Endothelial cell of umbilical vein (primary cell): ENCODE data around the gene ELF4.

Experiments
- EZH2 ChIP-seq: IDR thresholded peaks from 2 replicates; pipeline ENCODE4 v1.6.1; 2012; ENCODE audit warnings: borderline replicate concordance, low read depth, mild to moderate bottlenecking, moderate library complexity, low read length, inconsistent platforms; ENCODE audit not compliant: severe bottlenecking
- FOS ChIP-seq: IDR thresholded peaks from 2 replicates; pipeline ENCODE4 v1.6.1; 2011; ENCODE audit warnings: mild to moderate bottlenecking, low read length, moderate library complexity, borderline replicate concordance; ENCODE audit not compliant: insufficient read depth
- GATA2 ChIP-seq: IDR thresholded peaks from 2 replicates; pipeline ENCODE4 v1.7.0; 2011; ENCODE audit warnings: low read depth, mild to moderate bottlenecking, moderate library complexity, mixed read lengths, low read length; ENCODE audit not compliant: insufficient read length, insufficient read depth
- JUN ChIP-seq: IDR thresholded peaks from 2 replicates; pipeline ENCODE4 v1.6.1; 2011; ENCODE audit warnings: borderline replicate concordance, low read depth; ENCODE audit not compliant: insufficient read length, insufficient read depth
- MAX ChIP-seq: IDR thresholded peaks from 2 replicates; pipeline ENCODE4 v1.6.1; 2011; ENCODE audit not compliant: insufficient read depth, insufficient read length
- MYC ChIP-seq: IDR thresholded peaks from one replicate; pipeline ENCODE4 v1.6.1; 2011; ENCODE audit warnings: mild to moderate bottlenecking, low read depth, low read length
- POLR2A ChIP-seq: IDR thresholded peaks from 2 replicates; pipeline ENCODE4 v1.6.1; 2012; ENCODE audit warnings: low read depth, mild to moderate bottlenecking, control low read depth, low read length
- POLR2AphosphoS5 ChIP-seq: IDR thresholded peaks from 2 replicates; pipeline ENCODE4 v1.6.1; 2012; ENCODE audit warnings: low read depth, mild to moderate bottlenecking, control low read depth, low read length, moderate library complexity; ENCODE audit not compliant: insufficient read depth
- TF ChIP-seq, protein P1 (sequence below), 2 donors: IDR thresholded peaks; 1 replicate in 1 of 2; 2 replicates in 1 of 2; pipeline ENCODE4 v1.5.1; 2011; ENCODE audit warnings: low read length in 2 of 2, mild to moderate bottlenecking in 2 of 2, moderate library complexity in 2 of 2, control low read depth in 1 of 2, inconsistent platforms in 1 of 2, low read depth in 1 of 2; ENCODE audit not compliant: insufficient read depth in 1 of 2; ENCODE audit errors: extremely low read depth in 1 of 2

- TF ChIP-seq, protein P1, sequence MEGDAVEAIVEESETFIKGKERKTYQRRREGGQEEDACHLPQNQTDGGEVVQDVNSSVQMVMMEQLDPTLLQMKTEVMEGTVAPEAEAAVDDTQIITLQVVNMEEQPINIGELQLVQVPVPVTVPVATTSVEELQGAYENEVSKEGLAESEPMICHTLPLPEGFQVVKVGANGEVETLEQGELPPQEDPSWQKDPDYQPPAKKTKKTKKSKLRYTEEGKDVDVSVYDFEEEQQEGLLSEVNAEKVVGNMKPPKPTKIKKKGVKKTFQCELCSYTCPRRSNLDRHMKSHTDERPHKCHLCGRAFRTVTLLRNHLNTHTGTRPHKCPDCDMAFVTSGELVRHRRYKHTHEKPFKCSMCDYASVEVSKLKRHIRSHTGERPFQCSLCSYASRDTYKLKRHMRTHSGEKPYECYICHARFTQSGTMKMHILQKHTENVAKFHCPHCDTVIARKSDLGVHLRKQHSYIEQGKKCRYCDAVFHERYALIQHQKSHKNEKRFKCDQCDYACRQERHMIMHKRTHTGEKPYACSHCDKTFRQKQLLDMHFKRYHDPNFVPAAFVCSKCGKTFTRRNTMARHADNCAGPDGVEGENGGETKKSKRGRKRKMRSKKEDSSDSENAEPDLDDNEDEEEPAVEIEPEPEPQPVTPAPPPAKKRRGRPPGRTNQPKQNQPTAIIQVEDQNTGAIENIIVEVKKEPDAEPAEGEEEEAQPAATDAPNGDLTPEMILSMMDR (IDR thresholded peaks at IDR 0.05; ENCODE audit: extremely low read depth in 1 of 2, insufficient read depth in 1 of 2, low read depth in 1 of 2, low read length in 2 of 2): no peak
- TF ChIP-seq JUN (no peak), POLR2AphosphoS5 (no peak), EZH2 (no peak), POLR2A (no peak), FOS (no peak), MAX (no peak), GATA2 (no peak), MYC (no peak)
Measured at GRCh38 chrX:130158311-130158710, 48.0 kb upstream of the ELF4 start.
